Endodermal cell (in vitro differentiated cells): ENCODE data around the gene COQ10B. TPM values are rescaled to one million over a fixed set of nuclear protein-coding genes. Genes with fewer than 3 reads are reported as not detected.
A peak's percentile ranks its signal among the peaks of the same experiment; 100 is the strongest.

Experiments
- DNase-seq: peaks from one replicate; pipeline ENCODE4 v3.0.0-alpha.2; 2017
- H3K27ac ChIP-seq: 2 replicates; pipeline ENCODE4 v1.5.1; 2013; ENCODE audit warnings: mild to moderate bottlenecking, low read depth, low read length, moderate library complexity
- H3K27me3 ChIP-seq: 2 replicates; pipeline ENCODE4 v1.6.1; 2013; ENCODE audit warnings: mild to moderate bottlenecking, low read length, moderate library complexity; ENCODE audit not compliant: insufficient read depth, control insufficient read depth, poor library complexity, severe bottlenecking
- H3K36me3 ChIP-seq: 2 replicates; pipeline ENCODE4 v1.7.0; 2013; ENCODE audit warnings: mild to moderate bottlenecking, low read length, moderate library complexity; ENCODE audit not compliant: control insufficient read depth, insufficient read depth
- H3K4me1 ChIP-seq: one replicate; pipeline ENCODE4 v1.7.0; 2013; ENCODE audit warnings: low read length; ENCODE audit not compliant: control insufficient read depth, insufficient read depth
- H3K4me3 ChIP-seq: 2 replicates; pipeline ENCODE4 v1.5.1; 2013; ENCODE audit warnings: mild to moderate bottlenecking, low read length, moderate library complexity
- H3K9ac ChIP-seq: 2 replicates; pipeline ENCODE4 v1.6.1; 2013; ENCODE audit warnings: mild to moderate bottlenecking, low read length, moderate library complexity; ENCODE audit not compliant: poor library complexity, severe bottlenecking; ENCODE audit errors: extremely low read depth
- H3K9me3 ChIP-seq: 2 replicates; pipeline ENCODE4 v1.6.1; 2013; ENCODE audit warnings: mild to moderate bottlenecking, low read length, moderate library complexity; ENCODE audit not compliant: control insufficient read depth
- H3K27ac Mint-ChIP-seq: 2 replicates; pipeline ENCODE4 v1.8.0; 2020; ENCODE audit warnings: mixed read lengths
- H3K27me3 Mint-ChIP-seq: 2 replicates; pipeline ENCODE4 v1.8.0; 2021; ENCODE audit warnings: mild to moderate bottlenecking, mixed read lengths; ENCODE audit not compliant: insufficient read depth
- H3K36me3 Mint-ChIP-seq: 2 replicates; pipeline ENCODE4 v1.8.0; 2020; ENCODE audit warnings: low read depth, mixed read lengths
- H3K4me1 Mint-ChIP-seq: 2 replicates; pipeline ENCODE4 v1.8.0; 2020; ENCODE audit warnings: mixed read lengths
- H3K4me3 Mint-ChIP-seq: 2 replicates; pipeline ENCODE4 v1.8.0; 2020; ENCODE audit warnings: mild to moderate bottlenecking, moderate library complexity, mixed read lengths
- H3K9me3 Mint-ChIP-seq: 2 replicates; pipeline ENCODE4 v1.8.0; 2020; ENCODE audit warnings: mild to moderate bottlenecking, mixed read lengths
- CTCF ChIP-seq: fragments of 200-600 bp; sonication (generic); conservative IDR thresholded peaks from 2 replicates; pipeline ENCODE4 v1.5.0; 2021; ENCODE audit warnings: antibody characterized with exemption, mild to moderate bottlenecking
- WGBS, 2 experiments: methylation state at CpG; one replicate each; pipeline versions ENCODE4 v1.1.5 to v1.1.7; 2013; ENCODE audit warnings: missing lambda C conversion rate in 2 of 2, mixed read lengths in 1 of 2; ENCODE audit not compliant: insufficient coverage in 1 of 2, insufficient read length in 1 of 2; 5-methylcytosine and 5-hydroxymethylcytosine counted together
- total RNA-seq, 2 donors: library from RNA; stranded (reverse); fragmentation: NEBNext Ultra II Directional in 1 of 2; extraction: Animal tissue kit (Norgen Biotek cat#: 25700) in 1 of 2; gene quantifications; 2 replicates in 1 of 2; 3 replicates in 1 of 2; pipeline ENCODE4 v1.2.1, GENCODE V29; 2021

Gene COQ10B
- total RNA-seq, 2 donors from 2014 or later = 17.5 to 17.9 TPM

- H3K4me3 Mint-ChIP-seq = peak overlapping the region; percentile 97
- Histone ChIP-seq H3K27ac (peak overlapping the region; percentile 99), H3K36me3 (peaks cover 68% of the 10 kb centered on the region), H3K4me1 (peaks cover 14% of the 10 kb centered on the region), H3K4me3 (peak overlapping the region; percentile 88), H3K27me3 (no peaks in the 10 kb centered on the region), H3K9ac (peak overlapping the region; percentile 84), H3K9me3 (no peaks in the 10 kb centered on the region)
- no peaks in the 10 kb centered on the region for H3K9me3 Mint-ChIP-seq
- H3K27ac Mint-ChIP-seq = peak overlapping the region; percentile 99
- no peak for TF ChIP-seq CTCF
- H3K27me3 Mint-ChIP-seq = no peaks in the 10 kb centered on the region
- DNase-seq = peak; percentile 76
- peaks cover 37% of the 10 kb centered on the region for H3K4me1 Mint-ChIP-seq
- whole genome bisulfite sequencing, 2 experiments = 0% methylated on average over 29 to 46 of the region's 46 CpGs
- peaks cover 73% of the 10 kb centered on the region for H3K36me3 Mint-ChIP-seq
These were observed 45.7 kb downstream of the COQ10B start for GRCh38 chr2:197498937-197499593.

- no peak for TF ChIP-seq CTCF
- Mint-ChIP-seq H3K27ac (peak within 1 kb of the TSS; percentile 99), H3K27me3 (no peaks in the 10 kb centered on the region), H3K4me3 (peak within 1 kb of the TSS; percentile 97), H3K36me3 (peaks cover 72% of the 10 kb centered on the region), H3K4me1 (peaks cover 37% of the 10 kb centered on the region), H3K9me3 (no peaks in the 10 kb centered on the region)
- H3K4me3 ChIP-seq = peak within 1 kb of the TSS; percentile 88
- peak within 1 kb of the TSS; percentile 99 for H3K27ac ChIP-seq
- no peaks in the 10 kb centered on the region for H3K27me3 ChIP-seq
- peaks cover 68% of the 10 kb centered on the region for H3K36me3 ChIP-seq
- peak within 1 kb of the TSS; percentile 84 for H3K9ac ChIP-seq
- WGBS, 2 experiments = 0 to 1% methylated on average over 20 to 104 of the region's 104 CpGs
- peaks cover 14% of the 10 kb centered on the region for H3K4me1 ChIP-seq
- H3K9me3 ChIP-seq = no peaks in the 10 kb centered on the region
- DNase-seq = peak; percentile 99
These were observed 46.5 kb downstream of the COQ10B start, which contains the start of the genes HSPD1 and HSPE1 for GRCh38 chr2:197499594-197500502. Gene HSPD1, minus strand, starts transcription at chr2:197499840. Its CDS starts 992 bp downstream, at chr2:197498848. Gene HSPE1, plus strand, starts transcription at chr2:197500379. Its CDS starts 58 bp downstream, at chr2:197500437.

- peak overlapping the region; percentile 97 for H3K4me3 Mint-ChIP-seq
- Histone ChIP-seq H3K36me3 (peaks cover 61% of the 10 kb centered on the region), H3K27me3 (no peaks in the 10 kb centered on the region), H3K4me3 (peak overlapping the region; percentile 88), H3K27ac (peak overlapping the region; percentile 99), H3K9me3 (no peaks in the 10 kb centered on the region), H3K9ac (peak overlapping the region; percentile 84), H3K4me1 (peaks cover 14% of the 10 kb centered on the region)
- peaks cover 66% of the 10 kb centered on the region for H3K36me3 Mint-ChIP-seq
- no peak for DNase-seq
- peak overlapping the region; percentile 97 for H3K27ac Mint-ChIP-seq
- WGBS, 2 experiments = 0 to 2% methylated on average over 11 to 30 of the region's 30 CpGs
- peaks cover 37% of the 10 kb centered on the region for H3K4me1 Mint-ChIP-seq
- H3K27me3 Mint-ChIP-seq = no peaks in the 10 kb centered on the region
- no peak for TF ChIP-seq CTCF
- H3K9me3 Mint-ChIP-seq = no peaks in the 10 kb centered on the region
These were observed 47.3 kb downstream of the COQ10B start for GRCh38 chr2:197500503-197501131.
